GM13976 (cell line): ENCODE data around the gene INHA.

Source experiments
- DNase-seq: peaks from one replicate; pipeline ENCODE4 v3.0.0; 2012; ENCODE audit warnings: low spot score
- CTCF ChIP-seq: IDR thresholded peaks from 2 replicates; pipeline ENCODE4 v1.5.1; 2012; ENCODE audit warnings: borderline replicate concordance, mild to moderate bottlenecking; ENCODE audit not compliant: insufficient read depth; ENCODE audit errors: extremely low read depth, missing control alignments, control extremely low read depth
- in situ Hi-C: fragments of 300-500 bp; cut with MboI; formaldehyde crosslinking; loops from one replicate; pipeline ENCODE4 v1.12.0; 2022; ENCODE audit warnings: low sequenced_read_pairs, mixed read lengths, inconsistent platforms; ENCODE audit not compliant: unreplicated experiment

INHA gene

DNA sequence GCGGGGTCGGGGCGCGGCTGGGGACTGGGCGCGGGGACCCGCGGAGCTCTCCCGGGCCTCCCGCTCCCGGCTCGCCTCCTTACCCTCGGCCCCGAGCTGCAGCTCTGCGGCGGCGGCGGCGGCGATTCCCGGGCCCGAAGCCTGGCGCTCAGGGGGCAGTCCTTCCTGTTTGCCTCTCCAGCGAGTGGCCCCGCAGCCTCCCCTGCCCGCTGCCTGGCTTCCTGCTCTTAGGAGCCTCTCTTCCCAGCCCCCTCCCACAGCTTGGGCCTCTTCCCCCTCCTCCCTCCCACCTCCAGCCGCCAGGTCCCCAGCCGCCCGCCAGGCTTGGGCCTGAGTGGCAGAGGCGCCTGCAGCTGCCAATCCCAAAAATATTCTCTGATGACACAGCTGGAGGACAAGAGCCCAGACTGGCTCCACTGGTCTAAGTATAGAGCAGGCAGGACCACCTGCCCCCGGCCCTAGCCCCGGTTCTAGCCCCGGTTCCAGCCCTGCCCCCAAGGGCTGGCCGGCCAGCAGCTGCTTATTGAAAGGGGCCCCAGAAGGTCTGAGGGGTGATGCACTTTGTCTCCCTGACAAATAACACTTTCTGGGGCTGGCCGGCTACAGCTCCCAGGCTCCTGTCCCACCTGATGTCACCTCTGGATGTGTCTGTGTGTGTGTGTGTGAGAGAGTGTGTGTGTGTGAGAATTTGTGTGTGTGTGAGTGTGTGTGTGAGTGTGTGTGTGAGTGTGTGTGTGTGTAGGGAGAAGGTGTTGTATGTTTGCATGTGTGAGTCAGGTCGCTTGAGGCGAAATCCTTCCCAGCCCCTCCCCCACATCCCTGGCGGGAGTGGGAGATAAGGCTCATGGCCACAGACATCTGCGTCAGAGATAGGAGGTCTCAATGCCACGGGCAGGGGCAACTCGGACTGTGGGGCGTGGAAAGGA lies 536 bp upstream of the INHA start, which contains the start of gene OBSL1:
Gene OBSL1 (minus strand): TSS at position 229 of the 926 bp plus-strand sequence. CDS start 307 bp downstream, outside the sequence.
- TF ChIP-seq CTCF: no peak
- DNase-seq: no peak

GRCh38 chr2:219573166-219573565 lies 1.1 kb downstream of the INHA start:
- TF ChIP-seq CTCF: no peak
- in situ Hi-C loops: no loop called here

More for the DNA sequence above, 536 bp upstream of the INHA start, which contains the start of gene OBSL1:
- in situ Hi-C loops: no loop called here

DNA sequence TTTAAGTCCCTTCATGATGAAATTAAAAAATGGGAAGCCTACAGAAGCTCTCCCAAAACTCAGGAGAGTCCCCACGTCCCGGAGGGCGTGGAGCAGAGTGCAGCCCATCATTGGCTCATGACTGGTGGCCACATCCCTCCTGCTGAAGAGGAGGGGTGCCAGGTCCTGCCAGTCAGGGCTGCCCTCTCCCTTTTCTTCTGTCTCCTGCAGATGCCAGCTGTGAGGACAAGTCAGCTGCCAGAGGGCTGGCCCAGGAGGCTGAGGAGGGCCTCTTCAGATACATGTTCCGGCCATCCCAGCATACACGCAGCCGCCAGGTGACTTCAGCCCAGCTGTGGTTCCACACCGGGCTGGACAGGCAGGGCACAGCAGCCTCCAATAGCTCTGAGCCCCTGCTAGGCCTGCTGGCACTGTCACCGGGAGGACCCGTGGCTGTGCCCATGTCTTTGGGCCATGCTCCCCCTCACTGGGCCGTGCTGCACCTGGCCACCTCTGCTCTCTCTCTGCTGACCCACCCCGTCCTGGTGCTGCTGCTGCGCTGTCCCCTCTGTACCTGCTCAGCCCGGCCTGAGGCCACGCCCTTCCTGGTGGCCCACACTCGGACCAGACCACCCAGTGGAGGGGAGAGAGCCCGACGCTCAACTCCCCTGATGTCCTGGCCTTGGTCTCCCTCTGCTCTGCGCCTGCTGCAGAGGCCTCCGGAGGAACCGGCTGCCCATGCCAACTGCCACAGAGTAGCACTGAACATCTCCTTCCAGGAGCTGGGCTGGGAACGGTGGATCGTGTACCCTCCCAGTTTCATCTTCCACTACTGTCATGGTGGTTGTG lies 2.6 kb downstream of the INHA start:
- in situ Hi-C loops: no loop called here
- no peak for DNase-seq
- no peak for TF ChIP-seq CTCF

More at GRCh38 chr2:219573166-219573565, 1.1 kb downstream of the INHA start:
- no peak for DNase-seq

- DNase-seq: no peak
- in situ Hi-C loops: no loop called here
Measured at GRCh38 chr2:219575566-219576504, 3.7 kb downstream of the INHA start.

GRCh38 chr2:219576505-219577388 lies 4.6 kb downstream of the INHA start:
- DNase-seq: no peak
- in situ Hi-C loops: no loop called here
- no peak for TF ChIP-seq CTCF

More at GRCh38 chr2:219575566-219576504, 3.7 kb downstream of the INHA start:
- TF ChIP-seq CTCF: no peak
